ENCODE measurements around the gene DNAH2. TPM values are rescaled to one million over a fixed set of nuclear protein-coding genes. Genes with fewer than 3 reads are reported as not detected.

The DNAH2 gene
- total RNA-seq, 6 donors from 2014 or later = 0.66 to 34.6 (median 6.0) TPM

DNA sequence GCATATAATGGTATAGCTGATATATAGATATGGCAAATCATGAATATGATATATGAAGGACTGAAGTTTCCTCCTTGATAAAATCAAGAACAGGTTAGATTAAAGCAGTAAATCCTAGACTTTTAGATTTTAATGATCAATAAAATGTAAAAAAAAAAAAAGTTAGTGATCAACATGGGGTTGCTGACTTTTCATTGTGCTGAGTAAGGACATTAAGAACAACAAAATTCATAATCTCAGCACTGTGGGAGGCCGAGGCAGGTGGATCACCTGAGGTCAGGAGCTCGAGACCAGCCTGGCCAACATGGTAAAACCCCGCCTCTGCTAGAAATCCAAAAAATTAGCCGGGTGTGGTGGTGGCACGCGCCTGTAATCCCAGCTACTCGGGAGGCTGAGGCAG is 160.7 kb downstream of the DNAH2 start:
- Histone ChIP-seq H3K4me3 (no peak overlapping the region), H3K36me3 (peaks cover 0 to 24% (median 2%) of the 10 kb centered on the region in 4 donors), H3K9me3 (no peaks in the 10 kb centered on the region), H3K27ac (no peak overlapping the region), H3K27me3 (no peaks in the 10 kb centered on the region), H3K4me1 (peaks cover 11 to 20% (median 15%) of the 10 kb centered on the region in 4 donors)
- WGBS, 2 donors = 93 to 95% methylated on average over 7 of the region's 7 CpGs
- TF ChIP-seq, protein P1, sequence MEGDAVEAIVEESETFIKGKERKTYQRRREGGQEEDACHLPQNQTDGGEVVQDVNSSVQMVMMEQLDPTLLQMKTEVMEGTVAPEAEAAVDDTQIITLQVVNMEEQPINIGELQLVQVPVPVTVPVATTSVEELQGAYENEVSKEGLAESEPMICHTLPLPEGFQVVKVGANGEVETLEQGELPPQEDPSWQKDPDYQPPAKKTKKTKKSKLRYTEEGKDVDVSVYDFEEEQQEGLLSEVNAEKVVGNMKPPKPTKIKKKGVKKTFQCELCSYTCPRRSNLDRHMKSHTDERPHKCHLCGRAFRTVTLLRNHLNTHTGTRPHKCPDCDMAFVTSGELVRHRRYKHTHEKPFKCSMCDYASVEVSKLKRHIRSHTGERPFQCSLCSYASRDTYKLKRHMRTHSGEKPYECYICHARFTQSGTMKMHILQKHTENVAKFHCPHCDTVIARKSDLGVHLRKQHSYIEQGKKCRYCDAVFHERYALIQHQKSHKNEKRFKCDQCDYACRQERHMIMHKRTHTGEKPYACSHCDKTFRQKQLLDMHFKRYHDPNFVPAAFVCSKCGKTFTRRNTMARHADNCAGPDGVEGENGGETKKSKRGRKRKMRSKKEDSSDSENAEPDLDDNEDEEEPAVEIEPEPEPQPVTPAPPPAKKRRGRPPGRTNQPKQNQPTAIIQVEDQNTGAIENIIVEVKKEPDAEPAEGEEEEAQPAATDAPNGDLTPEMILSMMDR (IDR thresholded peaks at IDR 0.05) = no peak
- TF ChIP-seq EP300 (IDR thresholded peaks at IDR 0.05) (no peak), POLR2A (IDR thresholded peaks at IDR 0.05) (no peak), POLR2AphosphoS5 (IDR thresholded peaks at IDR 0.05) (no peak)
- ATAC-seq (ENCODE audit: low FRiP score in 2 of 2) (no peak), DNase-seq (no peak)

DNA sequence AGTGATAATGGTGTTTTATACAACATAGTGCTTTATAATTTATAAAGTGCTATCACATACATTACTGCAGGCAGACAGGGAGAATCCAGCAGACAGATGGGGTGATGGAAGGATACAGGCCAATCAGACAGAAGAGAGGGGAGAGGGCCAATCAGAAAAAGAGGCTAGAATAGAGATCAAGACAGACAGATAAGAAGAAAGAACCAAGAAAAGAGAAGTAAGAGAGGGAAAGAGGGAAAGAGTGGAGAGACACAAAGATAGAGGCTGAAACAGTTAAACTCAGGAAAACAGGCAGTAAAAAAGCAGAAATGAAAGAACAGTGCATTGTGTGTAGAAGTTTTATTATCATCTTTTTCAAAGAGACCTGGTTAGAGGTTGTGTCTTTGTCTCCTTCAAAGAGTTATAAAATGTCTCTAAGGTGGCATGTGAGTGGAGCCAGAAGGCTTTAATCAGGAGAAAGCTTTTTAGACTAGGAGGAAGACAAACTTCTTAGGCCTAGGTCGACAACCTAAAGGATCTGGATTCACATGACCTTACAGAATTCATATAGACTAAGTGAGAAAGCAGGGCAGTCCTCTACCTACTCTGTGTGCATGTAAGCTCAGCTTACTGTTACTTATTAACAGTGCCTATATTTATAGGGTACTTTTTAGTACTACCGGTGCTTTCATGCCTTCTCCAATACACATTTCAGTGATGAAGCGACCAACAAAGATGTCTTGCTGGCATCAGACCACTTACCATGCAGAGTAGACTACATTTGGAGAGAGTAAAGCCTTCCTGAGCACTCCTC is 162.7 kb downstream of the DNAH2 start:
- Histone ChIP-seq H3K9me3 (no peaks in the 10 kb centered on the region), H3K36me3 (peaks cover 0 to 20% (median 2%) of the 10 kb centered on the region in 4 donors), H3K27me3 (no peaks in the 10 kb centered on the region), H3K27ac (no peak overlapping the region), H3K4me1 (peaks cover 11 to 21% (median 19%) of the 10 kb centered on the region in 4 donors), H3K4me3 (no peak overlapping the region)
- TF ChIP-seq POLR2AphosphoS5 (IDR thresholded peaks at IDR 0.05) (no peak), POLR2A (IDR thresholded peaks at IDR 0.05) (no peak), EP300 (IDR thresholded peaks at IDR 0.05) (no peak)
- TF ChIP-seq, protein P1 (IDR thresholded peaks at IDR 0.05) = no peak
- no peak for DNase-seq
- WGBS, 2 donors = 67 to 77% methylated on average over 3 of the region's 3 CpGs
- no peak for ATAC-seq (ENCODE audit: low FRiP score in 2 of 2)

DNA sequence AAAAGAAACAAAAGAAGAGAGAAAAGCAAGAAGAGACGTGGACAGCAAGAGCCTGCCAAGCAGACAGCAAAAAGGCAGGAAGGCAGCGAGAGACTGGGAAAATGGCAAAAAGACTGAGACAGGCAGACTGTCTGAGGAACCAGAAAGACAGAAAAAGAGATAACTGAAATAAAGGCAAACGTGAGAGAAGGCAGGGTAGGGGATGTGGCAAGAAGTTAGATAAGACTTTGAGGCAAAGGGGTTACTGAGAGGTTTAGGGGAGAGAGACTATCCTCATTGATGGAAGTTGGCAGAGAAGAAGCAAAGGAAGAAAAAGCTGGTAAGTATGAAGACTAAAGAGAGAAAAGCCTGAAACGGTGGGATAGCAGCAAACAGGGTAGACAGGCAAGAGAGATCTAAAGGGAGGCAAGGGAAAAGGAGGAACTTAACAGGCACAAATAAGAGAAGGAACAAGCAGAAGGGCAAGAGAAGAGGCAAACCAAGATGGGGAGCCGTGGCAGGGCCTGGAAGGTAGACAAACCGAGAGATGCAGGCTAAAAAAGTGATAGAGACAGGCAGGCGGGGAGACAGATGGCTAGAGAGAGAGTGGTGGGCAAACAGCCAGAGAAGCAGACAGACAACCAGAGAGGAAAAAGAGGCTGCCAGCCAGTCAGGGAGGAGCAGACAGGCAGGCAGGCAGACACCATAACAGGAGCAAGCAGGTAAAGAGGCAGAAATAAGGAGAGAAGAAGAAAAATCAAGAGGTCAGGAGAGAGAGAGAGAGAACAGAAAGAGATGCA is 163.9 kb downstream of the DNAH2 start:
- TF ChIP-seq POLR2AphosphoS5 (IDR thresholded peaks at IDR 0.05) = no peak
- peak overlapping the region in 2 of 4 donors; percentile 5 to 24 for H3K27ac ChIP-seq
- no peaks in the 10 kb centered on the region for H3K27me3 ChIP-seq
- H3K36me3 ChIP-seq = peaks cover 0 to 19% (median 2%) of the 10 kb centered on the region in 4 donors
- ATAC-seq (ENCODE audit: low FRiP score in 2 of 2) (no peak), DNase-seq (no peak)
- WGBS, 2 donors = 43 to 50% methylated on average over 7 of the region's 7 CpGs
- H3K4me3 ChIP-seq = no peak overlapping the region
- no peaks in the 10 kb centered on the region for H3K9me3 ChIP-seq
- H3K4me1 ChIP-seq = peaks cover 22 to 31% (median 26%) of the 10 kb centered on the region in 4 donors

DNA sequence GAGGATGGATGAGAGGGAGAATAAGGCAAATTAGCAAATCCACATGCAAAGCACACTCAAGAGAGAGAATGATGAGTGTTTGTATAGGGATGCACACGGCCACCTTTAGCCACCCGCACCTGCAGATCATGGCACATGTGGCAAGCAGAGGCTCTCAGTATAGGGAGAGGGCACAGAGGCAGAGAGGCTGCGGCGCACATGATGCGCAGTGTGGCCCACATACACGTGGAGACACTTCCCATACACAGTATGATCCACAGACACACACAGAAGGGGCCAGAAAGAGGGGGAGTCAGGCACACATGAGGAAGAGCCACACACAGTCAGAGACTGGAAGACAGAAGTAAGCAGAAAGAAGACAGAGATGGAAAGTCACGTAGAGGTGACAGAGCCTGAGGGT is 164.5 kb downstream of the DNAH2 start:
- peak overlapping the region in 2 of 4 donors; percentile 7 to 24 for H3K27ac ChIP-seq
- peaks cover 0 to 19% (median 2%) of the 10 kb centered on the region in 4 donors for H3K36me3 ChIP-seq
- H3K4me3 ChIP-seq = no peak overlapping the region
- no peaks in the 10 kb centered on the region for H3K9me3 ChIP-seq
- 61 to 72% methylated on average over 7 of the region's 7 CpGs for WGBS, 2 donors
- no peaks in the 10 kb centered on the region for H3K27me3 ChIP-seq
- ATAC-seq (ENCODE audit: low FRiP score in 2 of 2) (no peak), DNase-seq (no peak)
- peaks cover 28 to 38% (median 32%) of the 10 kb centered on the region in 4 donors for H3K4me1 ChIP-seq
- TF ChIP-seq POLR2A (IDR thresholded peaks at IDR 0.05) (no peak), EP300 (IDR thresholded peaks at IDR 0.05) (no peak), POLR2AphosphoS5 (IDR thresholded peaks at IDR 0.05) (no peak)
- TF ChIP-seq, protein P1 (IDR thresholded peaks at IDR 0.05) = no peak

DNA sequence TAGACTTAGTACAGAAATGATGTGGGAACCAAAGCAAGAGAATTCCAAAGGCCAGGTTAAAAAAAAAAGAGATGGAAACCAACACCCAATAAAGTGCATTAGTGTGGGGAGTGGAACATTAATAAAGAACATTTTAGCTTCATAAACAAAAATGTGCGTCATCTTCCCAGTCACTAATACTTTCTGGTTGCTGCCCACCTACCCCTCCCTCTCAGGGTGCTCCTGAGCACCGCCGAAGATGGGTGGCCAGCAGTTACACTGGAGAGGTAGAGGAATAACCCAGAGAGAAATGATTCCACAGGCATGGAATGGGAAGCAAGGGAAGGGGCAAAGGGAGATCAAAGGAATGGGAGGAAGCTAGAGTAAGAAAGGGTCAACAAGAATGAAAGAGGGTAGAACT is 165.1 kb downstream of the DNAH2 start:
- peaks cover 31 to 43% (median 36%) of the 10 kb centered on the region in 4 donors for H3K4me1 ChIP-seq

More for the DNA sequence above, 165.1 kb downstream of the DNAH2 start:
- no peak for DNase-seq
- 80 to 92% methylated on average over 3 of the region's 3 CpGs for WGBS, 2 donors
- no peaks in the 10 kb centered on the region for H3K27me3 ChIP-seq
- peak overlapping the region in 3 of 4 donors; percentile 7 to 96 (median 27) for H3K27ac ChIP-seq
- TF ChIP-seq, protein P1 (IDR thresholded peaks at IDR 0.05) = no peak
- TF ChIP-seq EP300 (IDR thresholded peaks at IDR 0.05) = no peak
- TF ChIP-seq POLR2A (IDR thresholded peaks at IDR 0.05) = no peak
- TF ChIP-seq POLR2AphosphoS5 (IDR thresholded peaks at IDR 0.05) = no peak
- peaks cover 0 to 19% (median 2%) of the 10 kb centered on the region in 4 donors for H3K36me3 ChIP-seq
- no peak for ATAC-seq (ENCODE audit: low FRiP score in 2 of 2)
- no peak overlapping the region for H3K4me3 ChIP-seq
- H3K9me3 ChIP-seq = no peaks in the 10 kb centered on the region

Data from upper lobe of left lung (tissue), 6 donors.